ENCODE measurements around the gene GGA1.

GGA1 gene

GRCh38 chr22:37680191-37680851 is 71.7 kb downstream of the GGA1 start:
- TF ChIP-seq POLR2A (IDR thresholded peaks at IDR 0.05; ENCODE audit: low read length) (no peak), GATA1 (IDR thresholded peaks at IDR 0.05; ENCODE audit: low read depth, low read length) (no peak)
- no peak for DNase-seq

DNA sequence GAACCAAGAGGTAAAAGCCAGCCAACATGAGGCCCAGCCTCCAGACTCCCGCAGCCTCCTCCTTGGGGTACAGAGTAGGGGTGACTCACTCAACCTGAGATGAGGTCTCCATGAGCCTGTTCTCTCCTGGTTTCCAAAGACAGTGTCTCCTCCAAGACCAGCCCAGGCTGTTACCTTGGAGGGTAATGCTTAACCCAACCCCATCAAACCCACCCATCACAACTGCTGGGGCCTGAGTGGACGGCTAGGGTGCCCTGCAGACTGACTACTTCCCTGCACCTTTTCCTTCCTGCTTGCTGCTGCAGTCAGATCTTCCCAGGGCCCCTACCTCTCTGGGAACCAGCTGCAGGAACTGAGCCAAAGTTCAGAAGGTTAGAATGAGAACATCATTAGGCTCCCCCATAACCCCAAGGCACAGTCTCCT is 72.4 kb downstream of the GGA1 start:
- no peak for DNase-seq
- TF ChIP-seq POLR2A (IDR thresholded peaks at IDR 0.05; ENCODE audit: low read length) = no peak
- no peak for TF ChIP-seq GATA1 (IDR thresholded peaks at IDR 0.05; ENCODE audit: low read depth, low read length)

GRCh38 chr22:37681556-37682049 is 73.0 kb downstream of the GGA1 start:
- peak; percentile 79 to 85 for DNase-seq

More at GRCh38 chr22:37681556-37682049, 73.0 kb downstream of the GGA1 start:
- TF ChIP-seq GATA1 (IDR thresholded peaks at IDR 0.05; ENCODE audit: low read depth, low read length) = no peak
- no peak for TF ChIP-seq POLR2A (IDR thresholded peaks at IDR 0.05; ENCODE audit: low read length)
